GM19240 (cell line): ENCODE measurements around the gene USP32.
"Not testable (repeated sequence)": the region's sequence is repeated elsewhere in the genome, so short reads cannot be mapped to it uniquely, and the experiment has no call there.

ENCODE experiments used
- DNase-seq: peaks from one replicate; pipeline ENCODE4 v3.0.0; 2011; ENCODE audit warnings: low spot score; ENCODE audit not compliant: insufficient read length

The USP32 gene

GRCh38 chr17:60176763-60177162 lies 215.2 kb downstream of the USP32 start:
- DNase-seq: not testable (repeated sequence)

GRCh38 chr17:60174767-60175166 lies 217.2 kb downstream of the USP32 start:
- DNase-seq: not testable (repeated sequence)

- DNase-seq: no peak
Measured at GRCh38 chr17:60174035-60174434, 217.9 kb downstream of the USP32 start.

GRCh38 chr17:60173304-60173819 lies 218.6 kb downstream of the USP32 start:
- DNase-seq: no peak

GRCh38 chr17:60171753-60172079 lies 220.2 kb downstream of the USP32 start:
- no peak for DNase-seq

- DNase-seq: no peak
Measured at GRCh38 chr17:60170835-60171752, 220.8 kb downstream of the USP32 start.

GRCh38 chr17:60169921-60170817 lies 221.8 kb downstream of the USP32 start:
- DNase-seq: no peak

- DNase-seq: no peak
Measured at GRCh38 chr17:60168654-60169053, 223.3 kb downstream of the USP32 start.

- DNase-seq: no peak
Measured at GRCh38 chr17:60167065-60167741, 224.7 kb downstream of the USP32 start.

GRCh38 chr17:60165971-60166370 lies 226.0 kb downstream of the USP32 start:
- DNase-seq: no peak

- no peak for DNase-seq
Measured at GRCh38 chr17:60165223-60165622, 226.7 kb downstream of the USP32 start.

GRCh38 chr17:60164697-60165096 lies 227.2 kb downstream of the USP32 start:
- no peak for DNase-seq

GRCh38 chr17:60164164-60164563 lies 227.8 kb downstream of the USP32 start:
- no peak for DNase-seq

GRCh38 chr17:60163108-60163784 lies 228.7 kb downstream of the USP32 start:
- DNase-seq: no peak

GRCh38 chr17:60161598-60162330 lies 230.2 kb downstream of the USP32 start:
- no peak for DNase-seq

- DNase-seq: no peak
Measured at GRCh38 chr17:60160829-60161501, 231.0 kb downstream of the USP32 start.

GRCh38 chr17:60159479-60159866 lies 232.5 kb downstream of the USP32 start:
- no peak for DNase-seq

GRCh38 chr17:60158751-60159478 lies 233.0 kb downstream of the USP32 start:
- no peak for DNase-seq

GRCh38 chr17:60157487-60158040 lies 234.4 kb downstream of the USP32 start:
- no peak for DNase-seq
